ENCODE measurements around the gene ADAMTS2.
A peak's percentile ranks its signal among the peaks of the same experiment; 100 is the strongest.

ADAMTS2 gene

DNA sequence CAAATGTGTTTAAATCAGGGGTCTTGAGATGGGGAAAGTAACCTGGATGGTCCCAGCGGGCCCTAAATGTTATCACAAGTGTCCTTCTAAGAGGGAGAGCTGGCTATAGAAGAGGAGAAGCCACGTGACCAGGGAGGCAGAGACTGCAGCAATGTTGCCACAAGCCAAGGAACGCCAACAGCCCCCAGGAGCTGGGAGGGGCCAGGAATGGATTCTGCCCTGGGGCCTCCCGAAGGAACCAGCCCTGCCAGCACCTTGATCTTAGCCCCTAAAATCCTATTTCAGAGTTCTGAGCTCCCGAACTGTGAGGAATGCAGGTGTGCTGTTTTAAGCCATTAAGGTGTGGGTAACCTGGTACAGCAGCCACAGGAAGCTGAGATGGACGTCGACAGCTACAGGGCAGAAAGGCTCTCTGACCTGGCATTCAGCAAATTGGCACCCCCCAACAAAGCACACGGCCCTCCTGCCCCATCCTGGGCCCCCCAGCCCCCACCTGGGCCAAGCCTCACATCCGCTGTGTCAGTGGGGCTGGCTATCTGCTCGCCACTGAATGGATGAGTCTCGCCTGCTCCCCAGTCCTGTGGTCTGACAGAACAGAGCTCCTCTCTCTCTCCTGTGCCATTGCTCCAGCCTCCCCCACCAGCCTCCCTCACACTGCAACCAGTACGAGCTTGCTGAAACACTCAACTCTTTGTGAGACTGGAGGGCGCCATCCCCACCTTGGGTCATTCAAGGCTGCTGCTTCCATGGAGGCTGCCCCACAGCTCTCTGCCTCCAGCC is 78.8 kb downstream of the ADAMTS2 start:
- DNase-seq (ENCODE audit: low read depth, low spot score), result no peak

DNA sequence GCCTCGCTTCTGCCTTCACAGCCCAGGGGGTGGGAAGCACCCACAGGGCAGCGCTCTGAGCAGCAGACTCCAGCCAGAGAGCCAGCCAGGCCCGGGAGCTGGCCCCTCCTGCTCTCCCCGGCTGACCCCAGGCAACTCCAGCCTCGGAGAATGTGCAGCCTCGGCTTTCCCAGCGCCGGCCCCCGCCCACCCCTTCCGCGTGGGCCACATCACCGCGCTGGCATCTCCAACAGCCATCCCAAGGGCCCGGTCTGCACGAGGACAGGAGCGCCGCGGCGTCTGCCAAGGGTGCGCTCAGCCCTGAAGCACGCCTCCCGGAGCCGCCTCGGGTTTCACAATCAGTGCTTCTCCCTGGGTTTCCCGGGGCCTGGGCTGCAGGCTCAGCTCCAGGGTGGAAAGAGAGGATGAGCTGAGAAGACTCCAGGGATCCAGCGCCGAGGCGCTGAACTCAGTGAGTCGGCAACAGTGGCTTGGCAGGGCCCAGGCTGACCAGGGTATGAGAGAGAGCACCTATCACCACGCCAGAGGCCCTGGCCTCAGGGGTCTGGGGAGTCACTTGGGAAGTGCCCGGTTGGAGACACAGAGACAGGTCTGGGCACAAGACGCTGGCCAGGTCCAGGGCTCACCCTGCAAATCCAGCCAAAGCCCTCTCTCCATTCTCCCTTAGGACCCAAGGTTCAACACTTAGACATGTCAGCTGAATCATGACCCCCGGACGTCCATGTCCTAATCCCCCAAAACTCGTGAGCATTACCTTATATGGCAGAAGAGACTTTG is 79.6 kb downstream of the ADAMTS2 start:
- peak; percentile 83 for DNase-seq (ENCODE audit: low read depth, low spot score)

DNA sequence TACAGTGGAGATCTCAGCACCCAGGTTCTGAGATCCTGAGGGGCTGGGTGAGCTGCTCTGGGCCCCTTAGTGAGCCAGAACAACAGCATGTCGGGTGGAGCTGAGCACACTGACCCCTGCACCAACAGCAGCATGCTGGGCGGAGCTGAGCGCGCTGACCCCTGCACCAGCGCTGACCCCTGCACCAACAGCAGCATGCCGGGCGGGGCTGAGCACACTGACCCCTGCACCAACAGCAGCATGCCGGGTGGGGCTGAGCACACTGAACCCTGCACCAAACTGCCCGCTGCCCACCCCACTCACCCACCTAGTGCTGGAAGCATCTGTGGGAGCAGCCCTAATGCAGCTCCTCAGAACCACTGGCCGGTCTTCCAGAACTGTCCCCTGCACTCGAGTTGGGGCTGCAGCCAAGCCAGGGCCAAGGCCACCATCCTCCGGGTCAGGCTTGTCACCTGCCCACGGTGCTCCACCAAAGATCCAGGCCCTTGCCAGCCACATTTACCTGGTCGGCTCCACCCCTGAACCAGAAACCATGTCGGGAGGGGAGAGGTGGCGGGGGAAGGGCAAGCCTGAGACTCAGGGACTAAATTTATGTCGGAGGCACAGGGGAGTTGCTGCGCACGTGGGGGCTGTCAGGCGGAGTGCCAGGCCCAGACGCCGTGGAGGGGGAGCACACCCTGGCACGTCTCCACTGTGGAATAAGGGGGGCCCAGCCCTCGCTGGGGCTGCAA is 80.3 kb downstream of the ADAMTS2 start:
- DNase-seq (ENCODE audit: low read depth, low spot score), result no peak

DNA sequence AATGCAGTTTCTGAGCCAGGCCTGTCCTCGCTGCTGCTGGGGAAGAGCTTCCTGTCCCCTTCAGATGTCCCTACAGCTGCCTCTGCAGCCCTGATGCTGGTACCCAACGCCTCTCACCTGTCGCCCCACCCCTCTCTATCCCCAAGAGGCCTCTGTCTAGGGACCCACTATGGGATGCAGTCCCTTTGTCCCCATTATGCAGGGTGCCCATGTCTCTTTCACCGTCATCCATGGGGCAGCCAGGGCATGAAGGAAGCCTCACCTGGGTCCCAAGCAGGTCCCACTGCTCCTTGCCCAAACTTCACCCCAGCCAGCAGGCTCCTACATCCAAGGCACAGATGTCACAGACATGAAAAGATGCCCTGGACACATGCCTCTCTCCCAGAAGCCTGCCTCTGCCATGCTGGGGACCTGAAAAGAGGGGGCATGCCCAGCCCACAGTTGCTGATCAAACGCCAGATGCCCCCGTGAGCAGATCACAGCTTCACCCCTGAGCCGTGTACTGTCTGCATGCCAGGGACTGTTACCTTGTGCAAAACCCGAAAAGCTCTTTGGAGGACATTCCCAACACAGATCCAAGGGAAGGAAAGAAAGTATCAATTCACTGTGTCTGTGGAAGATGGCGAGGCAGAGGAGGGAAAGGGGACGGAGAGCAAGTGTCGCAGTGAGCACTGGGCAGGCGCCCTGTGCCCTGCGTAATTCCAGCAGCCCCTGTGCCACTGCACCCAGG is 81.0 kb downstream of the ADAMTS2 start:
- DNase-seq (ENCODE audit: low read depth, low spot score), result no peak

DNA sequence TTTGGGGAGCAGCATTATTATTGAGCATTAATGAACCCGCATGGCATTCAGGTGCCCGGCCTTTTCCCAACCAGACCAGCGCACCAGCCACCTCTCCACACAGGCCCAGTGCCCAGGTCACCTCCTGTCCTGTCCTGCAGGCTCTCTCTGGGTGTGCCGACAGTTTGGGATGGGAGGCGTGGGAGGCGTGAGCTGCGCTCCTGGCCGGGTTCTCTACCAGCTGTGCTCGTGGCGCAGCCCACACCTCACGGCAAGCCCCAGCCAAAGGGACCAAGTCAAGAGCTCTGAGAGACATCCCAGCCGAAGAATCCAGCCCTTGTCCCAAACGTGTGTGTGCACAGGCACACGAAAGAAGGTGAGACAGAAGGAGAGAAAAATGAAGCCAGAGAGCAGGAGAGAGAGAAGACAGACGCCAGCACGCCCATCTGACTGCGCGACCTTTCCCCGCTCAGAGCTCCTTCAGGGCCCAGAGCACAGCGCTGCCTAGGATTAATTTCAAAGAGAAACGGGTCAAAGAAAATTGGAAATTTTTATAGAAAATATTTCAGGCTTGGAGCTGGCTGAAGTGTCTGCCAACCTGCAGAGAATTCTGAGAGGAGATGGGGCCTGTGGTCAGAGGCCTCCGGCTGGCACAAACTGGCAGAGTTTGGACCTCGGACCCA is 81.7 kb downstream of the ADAMTS2 start:
- DNase-seq (ENCODE audit: low read depth, low spot score), result no peak

DNA sequence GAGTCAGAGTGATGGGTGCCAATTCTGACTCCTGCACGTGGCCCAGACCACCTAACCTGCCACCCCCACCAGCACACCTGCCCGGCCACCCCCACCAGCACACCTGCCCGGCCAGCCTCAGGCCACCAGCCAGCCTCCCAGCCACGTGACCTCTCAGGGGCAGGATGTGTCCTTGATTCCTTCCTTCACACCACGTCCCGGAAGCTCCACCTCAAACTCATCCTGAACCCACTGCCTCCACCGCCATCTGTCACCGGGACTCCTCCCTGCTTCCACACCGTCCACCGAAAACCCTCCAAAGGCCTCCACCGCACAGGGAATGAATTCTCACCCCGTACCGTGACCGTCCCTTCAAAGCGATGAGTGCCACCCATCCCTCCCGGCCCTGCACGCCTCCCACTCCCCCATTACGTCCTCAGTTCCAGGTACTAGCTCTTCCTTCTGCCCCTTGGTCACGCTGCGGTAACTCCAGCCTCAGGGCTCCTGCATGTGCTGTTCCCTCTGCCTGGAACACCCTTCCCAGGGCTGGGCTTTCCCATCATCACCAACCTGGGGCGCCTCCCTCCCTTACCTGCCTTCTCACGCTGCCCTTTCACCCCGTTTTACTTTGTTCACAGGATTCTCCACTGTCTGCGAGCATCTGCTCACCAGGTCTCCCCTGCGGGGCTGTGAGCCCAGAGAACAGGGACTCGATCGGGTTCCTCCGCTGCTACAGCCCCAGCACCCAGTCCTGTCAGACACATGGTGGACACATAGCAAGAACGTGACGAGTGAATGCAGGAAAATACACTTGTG is 82.9 kb downstream of the ADAMTS2 start:
- no peak for DNase-seq (ENCODE audit: low read depth, low spot score)

DNA sequence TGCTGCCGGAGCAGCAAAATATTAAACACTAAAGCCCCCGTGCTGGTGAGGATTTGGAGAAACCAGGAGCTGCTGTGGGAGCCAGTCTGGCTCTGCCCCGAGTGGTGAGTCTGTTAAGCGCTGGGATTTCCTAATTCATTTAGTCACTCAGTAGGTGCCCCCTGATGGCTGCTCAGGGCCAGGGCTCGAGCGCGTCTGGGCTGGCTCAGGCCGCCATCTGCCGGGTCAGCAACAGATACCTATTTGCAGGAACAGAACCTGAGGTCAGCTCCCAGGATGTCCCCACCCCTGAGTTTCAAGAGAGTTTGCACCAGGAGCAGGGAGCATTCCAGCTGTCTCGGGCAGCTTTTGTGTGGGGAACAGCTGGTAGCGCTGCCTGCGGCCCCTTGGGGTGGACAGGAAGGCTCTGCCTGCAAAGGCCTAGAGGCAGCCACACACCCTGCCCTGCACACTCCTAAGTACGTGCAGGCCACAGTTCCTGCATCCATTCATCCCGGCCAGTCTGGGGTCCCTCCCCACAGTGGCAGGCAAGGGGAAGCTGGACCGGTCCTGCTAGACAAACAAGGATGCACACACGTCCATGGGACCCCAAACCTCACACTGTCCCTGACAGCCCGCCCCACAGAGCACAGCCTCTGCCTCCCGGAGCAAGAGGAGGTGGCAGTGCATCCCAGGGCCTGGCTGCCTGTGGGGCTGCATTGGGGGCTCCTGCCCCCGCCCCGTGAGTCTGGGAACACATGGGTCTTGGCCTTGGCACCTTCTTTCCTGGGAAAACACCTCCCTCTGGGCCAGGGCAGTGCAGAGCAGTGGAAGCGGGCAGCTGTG is 83.7 kb downstream of the ADAMTS2 start:
- DNase-seq (ENCODE audit: low read depth, low spot score), result no peak

DNA sequence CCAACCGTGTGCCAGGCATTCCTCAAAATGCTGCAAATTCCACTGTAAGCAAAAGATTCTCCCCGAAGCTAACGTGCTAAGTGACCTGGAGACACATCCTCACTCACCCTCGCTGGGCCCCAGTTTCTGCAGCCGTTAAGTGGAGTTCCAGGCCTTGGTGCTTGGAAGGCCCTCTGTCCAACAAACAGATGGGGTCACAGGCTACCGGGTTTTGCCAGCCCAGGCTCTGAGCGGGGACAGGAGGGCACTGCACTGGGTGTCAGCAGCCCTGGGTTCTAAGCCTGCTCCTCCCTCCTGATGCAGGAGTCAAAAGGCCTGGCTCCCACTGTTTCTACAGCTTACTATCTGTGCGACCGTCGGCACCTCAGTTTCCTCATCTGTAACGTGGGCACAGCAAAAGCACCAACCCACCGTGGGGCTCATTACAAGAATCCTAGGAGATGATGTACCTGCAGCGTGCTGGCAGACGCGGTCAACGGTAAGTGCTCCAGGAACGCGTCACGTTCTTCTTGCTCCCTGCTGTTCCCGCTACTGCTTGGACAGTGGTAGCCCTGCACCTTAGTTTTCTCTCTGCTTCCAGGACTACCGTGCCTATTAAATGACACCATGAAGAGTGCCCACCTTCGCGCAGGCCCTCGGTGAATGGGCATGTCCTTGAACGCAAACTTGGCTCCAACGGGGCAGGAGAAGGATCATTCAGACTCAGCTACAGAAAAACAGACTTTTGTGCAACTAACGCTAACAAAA is 84.8 kb downstream of the ADAMTS2 start:
- DNase-seq (ENCODE audit: low read depth, low spot score), result no peak

DNA sequence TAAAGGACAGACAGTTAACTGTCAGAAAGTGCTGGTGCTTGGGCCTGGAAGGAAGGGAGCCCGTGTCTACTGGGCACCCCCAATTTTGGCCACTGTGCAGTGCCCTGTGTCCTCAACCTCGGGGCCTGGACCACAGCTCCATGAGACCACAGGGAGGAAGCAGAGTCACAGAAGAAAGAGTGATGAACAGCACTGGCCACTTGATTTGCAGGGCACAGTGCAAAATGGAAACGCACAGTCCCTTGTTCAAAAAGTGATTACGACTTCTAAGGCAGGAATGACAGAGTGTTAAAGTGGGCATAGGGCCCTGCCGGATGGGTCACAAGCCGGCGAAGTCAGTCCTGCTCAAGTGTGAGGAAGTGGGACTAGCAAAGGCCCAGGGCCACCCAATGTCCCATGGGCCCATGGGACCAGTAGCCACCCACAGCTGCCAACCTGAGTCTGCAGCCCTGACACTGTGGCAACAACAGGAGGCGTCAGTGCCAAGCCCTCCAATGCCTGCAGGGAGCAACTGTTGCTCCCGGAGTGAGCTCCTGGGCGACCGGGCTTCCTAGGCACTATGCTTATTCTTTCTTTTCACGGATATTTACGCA is 85.4 kb downstream of the ADAMTS2 start:
- no peak for DNase-seq (ENCODE audit: low read depth, low spot score)

DNA sequence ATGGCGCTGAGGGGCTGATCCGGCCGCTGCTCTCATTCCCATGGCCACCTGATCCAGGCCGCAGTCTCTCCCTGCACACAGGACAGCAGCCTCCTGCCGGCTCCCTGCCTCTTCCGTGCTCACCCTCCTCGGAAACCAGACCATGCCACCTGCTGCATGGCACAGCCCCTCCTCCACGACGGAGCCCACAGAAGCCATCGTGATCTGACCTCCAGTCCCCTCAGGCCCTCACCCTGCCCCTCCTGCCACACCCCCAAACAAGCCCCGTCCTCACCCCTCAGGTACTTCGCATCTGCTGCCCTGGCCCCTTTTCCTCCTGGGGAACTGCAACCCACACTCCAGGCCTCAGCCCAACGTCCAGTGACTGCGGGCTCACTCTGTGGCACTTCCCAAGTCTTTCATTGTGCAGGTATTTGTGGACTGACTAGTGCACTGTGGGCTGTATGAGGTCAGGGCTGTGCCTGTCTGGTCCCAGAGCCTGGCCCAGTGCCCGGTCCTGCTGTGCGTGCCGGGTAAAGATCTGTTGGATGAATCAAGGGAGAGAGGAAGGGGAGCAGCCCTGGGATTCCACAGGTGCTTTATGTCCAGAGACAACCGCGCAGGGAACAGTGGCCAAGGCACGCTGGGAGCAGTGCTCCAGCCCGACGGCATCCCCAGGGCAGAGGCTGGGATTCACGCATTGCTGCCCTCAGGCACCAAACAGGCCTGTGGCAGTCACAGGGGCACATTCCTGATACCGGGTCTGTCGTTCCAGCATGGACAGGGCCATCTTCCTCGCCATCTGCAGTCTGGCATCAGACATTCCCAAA is 86.1 kb downstream of the ADAMTS2 start:
- no peak for DNase-seq (ENCODE audit: low read depth, low spot score)

DNA sequence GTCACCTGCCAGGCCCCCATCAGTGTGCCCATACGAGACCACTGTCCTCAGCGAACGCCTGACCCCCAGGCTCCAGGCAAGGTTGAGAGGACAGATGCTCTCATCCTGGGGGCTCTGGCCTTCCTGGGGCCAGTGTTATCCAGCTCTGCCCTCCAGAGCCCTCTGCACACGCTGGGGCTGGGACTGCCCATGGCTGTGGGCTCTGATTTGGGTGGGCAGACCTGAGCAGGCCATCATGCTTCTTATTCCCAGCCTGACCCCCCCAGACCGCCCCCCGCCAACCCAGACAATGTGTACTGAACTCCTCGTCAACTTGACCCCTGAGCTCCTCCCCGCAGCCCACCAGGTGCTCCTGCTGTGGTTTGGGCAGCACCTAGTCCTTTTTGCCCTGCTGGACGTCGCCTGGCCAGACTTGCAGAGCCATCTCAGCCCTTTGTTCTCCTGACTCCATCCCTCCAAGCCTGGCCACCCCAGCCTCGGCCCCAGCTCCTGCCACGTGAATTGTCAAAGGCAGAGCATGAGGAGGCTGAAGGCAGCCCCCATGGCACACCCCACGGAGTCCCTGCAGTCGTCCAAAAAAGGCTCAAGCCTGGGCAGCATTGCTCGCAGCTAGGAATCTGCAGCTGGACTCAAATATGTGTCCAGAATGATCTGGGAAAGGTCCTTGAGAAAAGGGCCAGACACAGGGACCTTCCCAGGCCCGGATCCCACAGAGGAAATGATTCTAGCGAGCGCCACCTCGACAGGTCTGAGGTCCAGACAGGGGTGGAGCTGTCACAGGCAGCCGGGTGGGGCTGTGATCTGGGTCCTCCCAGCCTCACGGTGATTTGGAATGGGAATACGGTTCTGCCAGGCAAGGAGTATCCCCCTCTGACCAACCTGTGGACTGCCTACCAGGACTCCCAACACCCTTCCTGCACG is 87.0 kb downstream of the ADAMTS2 start:
- DNase-seq (ENCODE audit: low read depth, low spot score), result no peak

DNA sequence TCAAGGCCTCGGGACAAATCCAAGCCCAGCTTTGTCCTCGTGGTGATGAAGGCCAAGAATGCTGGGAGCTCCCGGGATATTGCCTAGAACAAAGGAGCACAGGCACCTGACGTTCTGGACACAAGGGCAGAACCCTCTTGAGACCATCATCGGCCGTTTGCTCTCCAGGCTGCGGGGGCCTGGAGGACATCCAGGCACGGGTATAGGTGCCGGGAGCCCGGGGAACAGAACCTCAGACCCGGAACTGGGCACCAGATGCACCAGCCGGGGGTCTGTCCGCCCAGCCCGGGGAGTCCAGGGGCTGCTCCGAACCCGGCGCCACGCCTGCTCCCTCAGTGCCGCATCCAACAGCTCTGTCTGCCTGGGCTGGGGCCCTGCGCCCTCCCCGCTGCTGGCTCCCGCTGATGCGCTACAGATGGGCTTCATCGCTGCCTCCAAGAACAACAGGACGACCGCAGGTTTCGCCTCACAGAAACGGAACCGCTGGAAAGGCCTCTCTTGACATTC is 88.0 kb downstream of the ADAMTS2 start:
- DNase-seq (ENCODE audit: low read depth, low spot score), result no peak

DNA sequence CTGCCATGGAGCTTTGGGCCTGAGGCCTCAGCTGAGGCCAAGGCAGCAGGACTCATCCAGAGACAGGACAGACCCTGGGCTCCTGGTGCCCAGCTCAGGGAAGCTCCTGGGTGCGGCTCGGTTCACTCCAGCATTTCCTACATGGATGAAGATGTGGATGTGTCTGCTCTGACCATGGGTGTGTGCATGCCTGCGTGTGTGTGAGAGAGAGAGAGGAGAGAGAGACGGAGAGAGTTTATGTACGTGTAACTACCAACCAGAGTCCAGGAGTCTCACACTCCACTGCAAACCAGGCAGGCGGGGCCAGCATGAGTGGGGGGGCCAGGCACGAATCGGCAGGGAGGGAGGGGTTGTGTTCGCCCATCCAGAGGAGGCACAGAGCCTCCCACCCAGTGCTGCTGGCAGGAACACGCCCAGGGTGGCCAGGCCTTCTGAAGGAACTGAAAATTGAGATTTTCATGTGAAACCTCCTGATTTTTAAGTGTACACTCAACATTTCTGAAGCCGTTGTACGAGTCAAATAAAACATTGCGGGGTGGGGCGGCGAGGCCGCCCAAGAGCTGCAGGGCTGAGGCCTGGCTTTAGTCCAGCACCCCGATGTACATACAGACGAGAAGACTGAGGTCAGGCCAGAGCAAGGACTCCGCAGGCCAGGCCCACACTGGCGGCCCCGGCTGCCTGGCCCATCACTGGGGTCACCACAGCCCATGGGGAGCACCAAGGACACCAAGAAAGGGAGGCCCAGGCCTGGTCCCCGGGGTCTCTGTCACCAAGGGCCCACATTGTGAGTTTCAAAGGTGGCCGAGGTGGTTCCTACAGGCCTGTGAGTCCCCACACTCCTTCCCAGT is 88.7 kb downstream of the ADAMTS2 start:
- DNase-seq (ENCODE audit: low read depth, low spot score), result no peak

DNA sequence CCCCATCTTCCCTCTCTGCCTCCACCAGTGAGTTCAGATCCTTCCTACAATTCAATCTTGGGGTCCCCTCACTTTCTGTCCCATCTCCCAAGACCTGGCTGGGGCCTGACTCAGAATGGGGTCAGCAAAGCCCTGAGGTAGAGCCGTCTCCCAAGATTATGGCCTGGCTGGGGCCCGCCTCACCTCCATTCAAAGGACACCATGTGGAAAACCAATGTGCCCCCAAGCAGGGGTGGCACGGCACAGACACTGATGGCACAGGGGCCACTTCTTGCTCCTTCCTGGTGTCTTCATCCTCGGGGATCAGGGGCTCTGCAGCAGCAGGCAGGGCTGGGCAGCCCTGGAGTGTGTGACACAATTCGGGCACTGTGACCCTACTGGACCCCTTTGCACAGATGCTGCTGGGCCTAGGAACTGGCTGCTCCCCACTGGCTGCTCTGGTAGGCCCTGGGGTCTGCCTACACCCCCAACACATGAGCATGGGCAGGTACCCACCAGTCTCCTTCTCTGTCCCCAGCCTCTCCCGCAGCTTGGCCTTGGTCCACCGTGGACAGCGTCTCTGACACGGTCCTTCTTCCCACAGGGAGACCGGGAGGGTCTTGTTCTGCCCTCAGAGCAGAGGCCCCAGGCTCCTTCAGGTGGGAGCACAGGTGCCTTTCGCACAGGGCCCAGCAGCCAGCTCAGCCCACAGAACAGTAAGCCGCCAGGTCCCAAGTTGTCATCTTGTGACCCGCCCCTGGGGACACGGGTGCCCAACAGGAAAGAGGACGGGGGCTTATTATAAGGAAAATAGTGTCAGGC is 89.5 kb downstream of the ADAMTS2 start:
- no peak for DNase-seq (ENCODE audit: low read depth, low spot score)

Data from smooth muscle cell of the brain vasculature (primary cell).